HG03442 (cell line): Measurements from ENCODE around the gene MAP3K9.

ENCODE experiments used
- ATAC-seq: cut with Tn5 transposase; IDR thresholded peaks from one replicate; pipeline ENCODE4 v1.9.1; 2021; ENCODE audit warnings: mild to moderate bottlenecking, moderate library complexity; ENCODE audit not compliant: unreplicated experiment

MAP3K9 gene

GRCh38 chr14:70788898-70789297, 20.4 kb downstream of the MAP3K9 start:
- no peak for ATAC-seq

GRCh38 chr14:70785556-70785955, 23.8 kb downstream of the MAP3K9 start:
- no peak for ATAC-seq

GRCh38 chr14:70784886-70785285, 24.4 kb downstream of the MAP3K9 start:
- ATAC-seq, result no peak

- no peak for ATAC-seq
These were observed 27.0 kb downstream of the MAP3K9 start for GRCh38 chr14:70782361-70782760.

GRCh38 chr14:70780396-70781075, 28.8 kb downstream of the MAP3K9 start:
- ATAC-seq, result peak; percentile 67

GRCh38 chr14:70779667-70780066, 29.6 kb downstream of the MAP3K9 start:
- no peak for ATAC-seq

GRCh38 chr14:70776197-70776596, 33.1 kb downstream of the MAP3K9 start:
- no peak for ATAC-seq

GRCh38 chr14:70773182-70773862, 36.0 kb downstream of the MAP3K9 start:
- ATAC-seq, result no peak

- ATAC-seq, result no peak
These were observed 37.5 kb downstream of the MAP3K9 start for GRCh38 chr14:70771781-70772212.

- no peak for ATAC-seq
These were observed 38.8 kb downstream of the MAP3K9 start for GRCh38 chr14:70770490-70770889.

- ATAC-seq, result no peak
These were observed 49.9 kb downstream of the MAP3K9 start for GRCh38 chr14:70759398-70759797.

- no peak for ATAC-seq
These were observed 53.7 kb downstream of the MAP3K9 start for GRCh38 chr14:70755655-70756054.

GRCh38 chr14:70754991-70755390, 54.3 kb downstream of the MAP3K9 start:
- ATAC-seq, result no peak

GRCh38 chr14:70753518-70753953, 55.8 kb downstream of the MAP3K9 start:
- ATAC-seq, result no peak

GRCh38 chr14:70748422-70748821, 60.9 kb downstream of the MAP3K9 start:
- ATAC-seq, result no peak

GRCh38 chr14:70744641-70745040, 64.7 kb downstream of the MAP3K9 start:
- no peak for ATAC-seq

GRCh38 chr14:70742316-70742715, 67.0 kb downstream of the MAP3K9 start:
- ATAC-seq, result no peak

GRCh38 chr14:70741482-70741881, 67.8 kb downstream of the MAP3K9 start:
- ATAC-seq, result no peak

GRCh38 chr14:70735043-70735442, 74.3 kb downstream of the MAP3K9 start:
- ATAC-seq, result no peak

- no peak for ATAC-seq
These were observed 77.7 kb downstream of the MAP3K9 start for GRCh38 chr14:70731447-70732239.

GRCh38 chr14:70730393-70730792, 78.9 kb downstream of the MAP3K9 start:
- no peak for ATAC-seq
